Suprapubic skin (tissue), 4 donors: ENCODE data around the gene PLS1.

Experiments used
- CTCF ChIP-seq, 2 donors: fragments of 200-600 bp in 1 of 2; fragments of 450-650 bp in 1 of 2; sonication (generic) in 1 of 2; IDR thresholded peaks; one replicate each; pipeline ENCODE4 v1.5.1; 2016 to 2019; ENCODE audit warnings: antibody characterized with exemption in 2 of 2, mild to moderate bottlenecking in 1 of 2, moderate library complexity in 1 of 2
- EP300 ChIP-seq: sonication (generic); formaldehyde crosslinking; IDR thresholded peaks from one replicate; pipeline ENCODE4 v1.6.1; 2017; ENCODE audit warnings: antibody characterized with exemption
- POLR2A ChIP-seq, 2 donors: fragments of 450-650 bp; IDR thresholded peaks; one replicate each; pipeline ENCODE4 v1.6.1; 2017; ENCODE audit warnings: antibody characterized with exemption in 2 of 2, mild to moderate bottlenecking in 2 of 2, moderate library complexity in 2 of 2
- POLR2AphosphoS5 ChIP-seq, 3 donors: sonication (generic); formaldehyde crosslinking; IDR thresholded peaks; one replicate each; pipeline ENCODE4 v1.6.1; 2017; ENCODE audit warnings: antibody characterized with exemption in 3 of 3

- no peak for TF ChIP-seq CTCF (IDR thresholded peaks at IDR 0.05)
- no peak for TF ChIP-seq POLR2A (IDR thresholded peaks at IDR 0.05)
- TF ChIP-seq EP300, result no peak
- TF ChIP-seq POLR2AphosphoS5 (IDR thresholded peaks at IDR 0.05), result no peak
Observed at GRCh38 chr3:142664311-142664710, 68.1 kb downstream of the PLS1 start.
